ENCODE results near the gene CREG1.
"Not testable (repeated sequence)": the region's sequence is repeated elsewhere in the genome, so short reads cannot be mapped to it uniquely, and the experiment has no call there.

CREG1 gene

GRCh38 chr1:167582064-167582463 lies 28.5 kb upstream of the CREG1 start:
- H3K9ac ChIP-seq (ENCODE audit: low read length) = no peak overlapping the region
- H3K27me3 ChIP-seq (ENCODE audit: control insufficient read depth, insufficient read depth, low read length) = no peaks in the 10 kb centered on the region
- H3K9me3 ChIP-seq (ENCODE audit: control insufficient read depth, low read length) = no peaks in the 10 kb centered on the region
- H3K4me1 ChIP-seq (ENCODE audit: control insufficient read depth, insufficient read depth, low read length) = no peaks in the 10 kb centered on the region
- no peak overlapping the region for H3K4me3 ChIP-seq (ENCODE audit: low read length)
- no peaks in the 10 kb centered on the region for H3K36me3 ChIP-seq (ENCODE audit: control insufficient read depth, insufficient read depth, low read length)

DNA sequence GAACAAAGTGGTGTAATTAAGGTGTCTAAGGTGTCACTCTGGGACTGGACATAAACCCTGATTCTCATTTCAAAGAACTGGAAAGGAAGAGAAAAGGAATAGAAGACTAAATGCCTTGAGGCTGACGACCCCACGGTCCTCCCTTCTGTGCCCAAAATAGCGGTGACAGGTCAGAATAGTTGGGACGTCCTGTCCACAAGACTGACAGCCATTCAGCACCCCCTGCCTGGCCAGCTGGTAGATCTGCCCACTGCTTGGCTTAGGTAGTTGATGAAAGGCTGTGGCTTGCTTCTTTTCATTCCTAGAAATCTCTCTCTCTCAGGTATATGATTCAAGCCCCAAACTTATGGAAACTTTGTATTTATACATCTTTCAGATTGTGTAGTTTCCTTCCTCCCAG lies 26.4 kb upstream of the CREG1 start:
- H3K9me3 ChIP-seq (ENCODE audit: control insufficient read depth, low read length) = no peaks in the 10 kb centered on the region
- no peak overlapping the region for H3K4me3 ChIP-seq (ENCODE audit: low read length)
- H3K9ac ChIP-seq (ENCODE audit: low read length) = no peak overlapping the region
- H3K36me3 ChIP-seq (ENCODE audit: control insufficient read depth, insufficient read depth, low read length) = no peaks in the 10 kb centered on the region
- H3K27me3 ChIP-seq (ENCODE audit: control insufficient read depth, insufficient read depth, low read length) = no peaks in the 10 kb centered on the region
- no peaks in the 10 kb centered on the region for H3K4me1 ChIP-seq (ENCODE audit: control insufficient read depth, insufficient read depth, low read length)

DNA sequence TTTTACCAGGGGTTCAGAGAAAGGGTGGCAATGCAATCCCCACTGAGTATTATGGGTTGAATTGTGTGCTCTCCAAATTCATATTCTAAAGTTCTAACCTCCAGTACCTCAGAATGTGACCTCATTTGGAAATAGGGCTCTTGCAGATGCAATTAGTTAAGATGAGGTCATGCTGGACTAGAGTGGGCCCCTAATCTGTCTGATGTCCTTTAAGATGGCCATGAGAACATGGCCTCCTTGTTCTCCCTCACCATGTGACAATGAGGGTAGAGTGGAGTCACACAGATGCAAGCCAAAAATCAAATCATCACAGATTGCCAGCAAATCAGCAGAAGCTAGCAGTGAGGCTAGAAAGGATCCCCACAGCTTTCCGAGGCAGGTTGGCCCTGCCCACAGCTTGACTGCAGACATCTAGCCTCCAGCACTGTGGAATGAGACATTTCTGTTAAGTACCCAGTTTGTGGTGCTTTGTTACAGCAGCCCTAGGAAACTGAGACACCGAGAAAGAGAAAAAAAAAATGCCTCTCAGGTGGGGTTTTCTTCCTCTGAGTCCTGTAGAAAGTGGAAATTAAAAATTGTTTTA lies 25.5 kb upstream of the CREG1 start:
- no peaks in the 10 kb centered on the region for H3K4me1 ChIP-seq (ENCODE audit: control insufficient read depth, insufficient read depth, low read length)
- H3K9me3 ChIP-seq (ENCODE audit: control insufficient read depth, low read length) = no peaks in the 10 kb centered on the region
- no peak overlapping the region for H3K4me3 ChIP-seq (ENCODE audit: low read length)
- H3K27me3 ChIP-seq (ENCODE audit: control insufficient read depth, insufficient read depth, low read length) = no peaks in the 10 kb centered on the region
- H3K9ac ChIP-seq (ENCODE audit: low read length) = no peak overlapping the region
- H3K36me3 ChIP-seq (ENCODE audit: control insufficient read depth, insufficient read depth, low read length) = no peaks in the 10 kb centered on the region

DNA sequence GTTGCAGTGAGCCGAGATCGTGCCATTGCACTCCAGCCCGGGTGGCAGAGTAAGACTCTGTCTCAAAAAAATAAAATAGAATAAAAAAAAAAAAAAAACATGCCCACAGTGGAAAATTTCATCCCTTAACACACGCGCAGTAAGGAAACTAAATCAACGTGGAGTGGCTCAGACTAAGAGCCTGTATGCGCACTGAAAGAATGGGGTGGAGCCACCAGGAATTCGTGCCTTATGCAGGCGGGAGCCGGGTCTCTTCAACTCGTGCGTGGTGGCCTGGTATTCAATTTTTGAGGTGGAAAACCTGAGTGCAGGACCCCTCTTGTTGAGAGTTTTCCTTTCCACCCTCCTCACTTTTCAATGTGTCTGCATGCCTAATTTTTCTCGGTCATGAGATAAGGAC lies 22.1 kb upstream of the CREG1 start:
- H3K9ac ChIP-seq (ENCODE audit: low read length) = no peak overlapping the region
- H3K4me3 ChIP-seq (ENCODE audit: low read length) = no peak overlapping the region
- H3K4me1 ChIP-seq (ENCODE audit: control insufficient read depth, insufficient read depth, low read length) = no peaks in the 10 kb centered on the region
- H3K9me3 ChIP-seq (ENCODE audit: control insufficient read depth, low read length) = no peaks in the 10 kb centered on the region
- no peaks in the 10 kb centered on the region for H3K27me3 ChIP-seq (ENCODE audit: control insufficient read depth, insufficient read depth, low read length)
- H3K36me3 ChIP-seq (ENCODE audit: control insufficient read depth, insufficient read depth, low read length) = no peaks in the 10 kb centered on the region

- Histone ChIP-seq H3K9ac (ENCODE audit: low read length) (no peak overlapping the region), H3K36me3 (ENCODE audit: control insufficient read depth, insufficient read depth, low read length) (no peaks in the 10 kb centered on the region), H3K4me1 (ENCODE audit: control insufficient read depth, insufficient read depth, low read length) (no peaks in the 10 kb centered on the region), H3K4me3 (ENCODE audit: low read length) (no peak overlapping the region), H3K27me3 (ENCODE audit: control insufficient read depth, insufficient read depth, low read length) (no peaks in the 10 kb centered on the region), H3K9me3 (ENCODE audit: control insufficient read depth, low read length) (no peaks in the 10 kb centered on the region)
Measured at GRCh38 chr1:167573035-167573434, 19.5 kb upstream of the CREG1 start.

GRCh38 chr1:167570712-167571111 lies 17.1 kb upstream of the CREG1 start:
- H3K4me1 ChIP-seq (ENCODE audit: control insufficient read depth, insufficient read depth, low read length); H3K27me3 ChIP-seq (ENCODE audit: control insufficient read depth, insufficient read depth, low read length); H3K4me3 ChIP-seq (ENCODE audit: low read length); H3K36me3 ChIP-seq (ENCODE audit: control insufficient read depth, insufficient read depth, low read length); H3K9ac ChIP-seq (ENCODE audit: low read length); H3K9me3 ChIP-seq (ENCODE audit: control insufficient read depth, low read length): not testable (repeated sequence)

DNA sequence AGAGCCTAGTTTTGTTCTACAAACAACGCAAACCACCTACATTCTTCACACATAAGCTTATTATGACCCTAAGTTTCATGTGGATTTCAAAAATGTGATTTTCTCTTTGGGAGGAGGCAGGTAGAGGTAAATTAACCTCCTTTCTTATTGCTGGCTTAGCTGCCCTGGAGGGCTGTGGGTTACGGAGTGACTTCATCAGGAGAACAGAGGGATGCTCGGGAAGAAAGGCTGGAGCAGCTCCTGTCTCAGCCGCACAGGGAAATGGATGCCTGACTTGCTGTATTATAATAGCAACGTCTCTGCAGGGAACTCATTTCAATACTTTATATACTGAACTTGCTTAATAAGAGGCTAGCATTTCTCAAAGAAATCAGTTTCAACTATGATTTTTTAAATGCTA lies 14.1 kb upstream of the CREG1 start:
- H3K4me1 ChIP-seq (ENCODE audit: control insufficient read depth, insufficient read depth, low read length) = no peaks in the 10 kb centered on the region
- no peaks in the 10 kb centered on the region for H3K27me3 ChIP-seq (ENCODE audit: control insufficient read depth, insufficient read depth, low read length)
- H3K4me3 ChIP-seq (ENCODE audit: low read length) = no peak overlapping the region
- no peaks in the 10 kb centered on the region for H3K36me3 ChIP-seq (ENCODE audit: control insufficient read depth, insufficient read depth, low read length)
- H3K9ac ChIP-seq (ENCODE audit: low read length) = no peak overlapping the region
- H3K9me3 ChIP-seq (ENCODE audit: control insufficient read depth, low read length) = no peaks in the 10 kb centered on the region

GRCh38 chr1:167566766-167567165 lies 13.2 kb upstream of the CREG1 start:
- Histone ChIP-seq H3K4me1 (ENCODE audit: control insufficient read depth, insufficient read depth, low read length) (no peaks in the 10 kb centered on the region), H3K36me3 (ENCODE audit: control insufficient read depth, insufficient read depth, low read length) (no peaks in the 10 kb centered on the region), H3K27me3 (ENCODE audit: control insufficient read depth, insufficient read depth, low read length) (no peaks in the 10 kb centered on the region), H3K9ac (ENCODE audit: low read length) (no peak overlapping the region), H3K4me3 (ENCODE audit: low read length) (no peak overlapping the region), H3K9me3 (ENCODE audit: control insufficient read depth, low read length) (no peaks in the 10 kb centered on the region)

DNA sequence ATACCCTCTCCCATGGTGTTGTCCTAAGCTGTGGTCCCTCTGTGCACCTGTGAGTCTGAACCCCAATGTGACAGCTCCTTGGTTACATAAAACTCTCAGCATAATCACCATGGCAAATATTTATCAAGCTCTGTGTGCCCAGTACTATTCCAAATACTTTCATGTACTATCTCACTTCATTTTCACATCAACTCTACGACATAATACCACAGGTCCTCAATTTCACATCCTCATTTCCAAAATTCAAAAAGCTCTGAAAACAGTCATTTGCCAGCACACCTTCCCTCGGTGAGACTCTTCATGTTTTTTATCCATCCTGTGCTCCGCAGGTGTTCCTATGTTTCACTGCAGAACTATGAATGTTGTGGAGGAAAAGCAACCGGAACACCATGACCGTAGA lies 12.4 kb upstream of the CREG1 start:
- Histone ChIP-seq H3K27me3 (ENCODE audit: control insufficient read depth, insufficient read depth, low read length) (no peaks in the 10 kb centered on the region), H3K9me3 (ENCODE audit: control insufficient read depth, low read length) (no peaks in the 10 kb centered on the region), H3K4me3 (ENCODE audit: low read length) (no peak overlapping the region), H3K36me3 (ENCODE audit: control insufficient read depth, insufficient read depth, low read length) (no peaks in the 10 kb centered on the region), H3K4me1 (ENCODE audit: control insufficient read depth, insufficient read depth, low read length) (no peaks in the 10 kb centered on the region), H3K9ac (ENCODE audit: low read length) (no peak overlapping the region)

DNA sequence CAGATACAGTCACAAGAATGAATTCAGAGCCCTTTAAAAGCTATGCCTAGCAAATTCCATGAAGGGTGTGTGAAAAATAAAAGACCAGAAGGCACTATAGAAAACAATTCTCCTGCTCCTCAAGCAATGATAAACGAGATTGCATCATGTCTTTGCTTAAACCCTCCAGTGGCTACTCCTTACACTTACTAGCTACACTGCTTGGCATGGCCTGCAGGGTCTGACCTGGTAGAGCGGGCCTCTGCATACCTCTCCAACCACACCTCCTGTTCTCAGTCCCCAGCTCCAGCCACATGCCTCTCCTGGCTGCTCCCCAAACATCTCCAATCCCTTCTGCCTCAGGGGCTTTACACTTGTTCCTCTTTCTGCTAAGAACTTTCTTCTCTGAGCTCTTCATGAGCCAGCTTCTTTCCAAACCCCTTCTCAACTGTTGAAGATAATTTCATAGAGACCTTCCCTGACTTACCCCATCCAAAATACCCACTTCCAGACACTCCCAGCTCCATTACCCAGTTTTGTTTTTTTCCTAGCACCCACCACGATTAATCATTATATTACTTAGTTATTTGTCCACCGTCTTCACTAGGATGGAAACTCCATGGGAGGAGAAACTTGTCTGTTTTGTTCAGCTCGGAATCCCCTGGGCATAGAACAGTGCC lies 11.2 kb upstream of the CREG1 start:
- H3K4me1 ChIP-seq (ENCODE audit: control insufficient read depth, insufficient read depth, low read length) = no peaks in the 10 kb centered on the region

DNA sequence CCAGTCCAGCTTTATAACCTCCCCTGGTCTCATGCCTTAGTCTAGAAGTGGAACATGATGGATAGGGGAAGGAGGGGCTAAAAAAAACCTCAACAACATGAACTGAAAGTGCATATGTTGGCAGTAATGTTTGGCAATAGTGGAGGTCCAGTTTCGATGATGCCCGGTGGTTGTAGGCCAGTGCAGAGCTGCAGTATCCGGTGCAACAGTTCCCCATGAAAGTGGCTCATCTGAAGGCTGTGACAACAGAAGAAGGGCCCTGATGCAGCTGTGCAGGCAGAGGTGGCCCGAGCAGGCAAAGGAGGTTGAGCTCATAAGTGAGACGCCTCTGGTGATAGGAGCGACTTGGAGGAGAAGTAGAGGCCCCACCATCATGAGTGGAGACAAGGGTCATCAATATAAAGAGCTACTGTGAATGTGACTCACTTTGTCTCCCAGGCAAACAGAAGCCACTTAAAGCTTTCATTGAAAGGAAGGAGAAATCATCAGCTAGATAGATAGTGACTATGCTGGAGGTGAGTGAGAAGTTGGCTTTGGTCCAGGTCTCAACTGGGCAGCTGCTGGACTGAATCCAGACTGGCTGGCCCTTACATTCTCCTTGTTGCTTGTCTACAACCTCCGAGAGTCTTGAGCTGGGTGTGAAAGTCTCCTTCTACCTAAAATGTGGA lies 10.2 kb upstream of the CREG1 start:
- H3K9me3 ChIP-seq (ENCODE audit: control insufficient read depth, low read length) = no peaks in the 10 kb centered on the region
- H3K4me1 ChIP-seq (ENCODE audit: control insufficient read depth, insufficient read depth, low read length) = no peaks in the 10 kb centered on the region
- no peak overlapping the region for H3K9ac ChIP-seq (ENCODE audit: low read length)
- no peaks in the 10 kb centered on the region for H3K27me3 ChIP-seq (ENCODE audit: control insufficient read depth, insufficient read depth, low read length)
- no peak overlapping the region for H3K4me3 ChIP-seq (ENCODE audit: low read length)
- no peaks in the 10 kb centered on the region for H3K36me3 ChIP-seq (ENCODE audit: control insufficient read depth, insufficient read depth, low read length)

More for the DNA sequence above, 11.2 kb upstream of the CREG1 start:
- no peaks in the 10 kb centered on the region for H3K9me3 ChIP-seq (ENCODE audit: control insufficient read depth, low read length)
- H3K4me3 ChIP-seq (ENCODE audit: low read length) = no peak overlapping the region
- H3K36me3 ChIP-seq (ENCODE audit: control insufficient read depth, insufficient read depth, low read length) = no peaks in the 10 kb centered on the region
- H3K27me3 ChIP-seq (ENCODE audit: control insufficient read depth, insufficient read depth, low read length) = no peaks in the 10 kb centered on the region
- H3K9ac ChIP-seq (ENCODE audit: low read length) = no peak overlapping the region

DNA sequence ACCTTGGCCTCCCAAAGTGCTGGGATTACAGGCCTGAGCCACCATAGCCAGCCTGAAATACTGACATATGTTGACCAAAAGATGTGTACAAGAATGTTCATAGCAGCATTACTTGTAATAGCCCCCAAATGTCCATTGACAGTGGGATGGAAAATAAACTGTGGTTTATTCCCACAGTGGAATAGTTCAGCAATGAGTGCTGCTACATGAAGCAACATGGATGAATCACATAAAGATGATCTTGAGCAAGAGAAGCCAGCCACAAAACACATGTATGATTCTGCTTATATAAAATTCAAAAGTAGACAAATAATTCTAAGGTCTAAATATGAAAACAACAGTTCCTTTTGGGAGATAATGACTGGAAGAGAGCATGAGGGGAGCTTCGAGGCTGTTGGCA lies 9.1 kb upstream of the CREG1 start:
- no peak overlapping the region for H3K9ac ChIP-seq (ENCODE audit: low read length)
- no peak overlapping the region for H3K4me3 ChIP-seq (ENCODE audit: low read length)
- no peaks in the 10 kb centered on the region for H3K27me3 ChIP-seq (ENCODE audit: control insufficient read depth, insufficient read depth, low read length)
- no peaks in the 10 kb centered on the region for H3K36me3 ChIP-seq (ENCODE audit: control insufficient read depth, insufficient read depth, low read length)
- H3K4me1 ChIP-seq (ENCODE audit: control insufficient read depth, insufficient read depth, low read length) = no peaks in the 10 kb centered on the region
- no peaks in the 10 kb centered on the region for H3K9me3 ChIP-seq (ENCODE audit: control insufficient read depth, low read length)
